ENCODE results near the gene TRIM25. TPM values are rescaled to one million over a fixed set of nuclear protein-coding genes. Genes with fewer than 3 reads are reported as not detected.
A peak's percentile ranks its signal among the peaks of the same experiment; 100 is the strongest.
"Not testable (repeated sequence)": the region's sequence is repeated elsewhere in the genome, so short reads cannot be mapped to it uniquely, and the experiment has no call there.

Gene TRIM25
- total RNA-seq, 1 donor from 2014 or later = 17.2 TPM

- H3K36me3 ChIP-seq = peaks cover 64% of the 10 kb centered on the region
- no peaks in the 10 kb centered on the region for H3K9me3 ChIP-seq (replicated peaks)
- peaks cover 5% of the 10 kb centered on the region for H3K4me1 ChIP-seq
- intact Hi-C loops (cut with micrococcal nuclease) = no loop called here
- no peak overlapping the region for H3K27ac ChIP-seq (replicated peaks)
- no peaks in the 10 kb centered on the region for H3K27me3 ChIP-seq (ENCODE audit: low read depth)
- H3K4me3 ChIP-seq = no peak overlapping the region
- no peak for TF ChIP-seq CTCF (IDR thresholded peaks at IDR 0.05; ENCODE audit: borderline replicate concordance)
- no peak for DNase-seq
These were observed 34.6 kb upstream of the TRIM25 start for GRCh38 chr17:56948491-56948890.

GRCh38 chr17:56947741-56948140, 33.9 kb upstream of the TRIM25 start:
- peaks cover 5% of the 10 kb centered on the region for H3K4me1 ChIP-seq
- no peak overlapping the region for H3K27ac ChIP-seq (replicated peaks)
- DNase-seq = no peak
- H3K27me3 ChIP-seq (ENCODE audit: low read depth) = no peaks in the 10 kb centered on the region
- H3K4me3 ChIP-seq = no peak overlapping the region
- H3K9me3 ChIP-seq (replicated peaks) = no peaks in the 10 kb centered on the region
- TF ChIP-seq CTCF (IDR thresholded peaks at IDR 0.05; ENCODE audit: borderline replicate concordance) = no peak
- peaks cover 71% of the 10 kb centered on the region for H3K36me3 ChIP-seq
- intact Hi-C loops (cut with micrococcal nuclease) = no loop called here

- no peak overlapping the region for H3K4me3 ChIP-seq
- intact Hi-C loops (cut with micrococcal nuclease) = no loop called here
- H3K27ac ChIP-seq (replicated peaks) = no peak overlapping the region
- H3K4me1 ChIP-seq = peaks cover 5% of the 10 kb centered on the region
- no peak for TF ChIP-seq CTCF (IDR thresholded peaks at IDR 0.05; ENCODE audit: borderline replicate concordance)
- H3K36me3 ChIP-seq = peaks cover 87% of the 10 kb centered on the region
- no peak for DNase-seq
- H3K27me3 ChIP-seq (ENCODE audit: low read depth) = no peaks in the 10 kb centered on the region
- no peaks in the 10 kb centered on the region for H3K9me3 ChIP-seq (replicated peaks)
These were observed 32.2 kb upstream of the TRIM25 start for GRCh38 chr17:56945938-56946505.

- H3K27me3 ChIP-seq (ENCODE audit: low read depth) = no peaks in the 10 kb centered on the region
- no peak overlapping the region for H3K27ac ChIP-seq (replicated peaks)
- no peak overlapping the region for H3K4me3 ChIP-seq
- no peak for DNase-seq
- peaks cover under 1% of the 10 kb centered on the region for H3K4me1 ChIP-seq
- TF ChIP-seq CTCF (IDR thresholded peaks at IDR 0.05; ENCODE audit: borderline replicate concordance) = no peak
- peaks cover 88% of the 10 kb centered on the region for H3K36me3 ChIP-seq
- no peaks in the 10 kb centered on the region for H3K9me3 ChIP-seq (replicated peaks)
- intact Hi-C loops (cut with micrococcal nuclease) = loop anchor here (5.0 kb wide), 1 partner anchor 121 kb away; no protein-coding TSS in a partner anchor
These were observed 29.8 kb upstream of the TRIM25 start for GRCh38 chr17:56943505-56944125.

GRCh38 chr17:56939869-56940484, 26.1 kb upstream of the TRIM25 start:
- no peak for DNase-seq
- H3K4me1 ChIP-seq = peaks cover 9% of the 10 kb centered on the region
- H3K36me3 ChIP-seq = peaks cover 89% of the 10 kb centered on the region
- intact Hi-C loops (cut with micrococcal nuclease) = loop anchor here (5.0 kb wide), 1 partner anchor 118 kb away; no protein-coding TSS in a partner anchor
- H3K27me3 ChIP-seq (ENCODE audit: low read depth) = no peaks in the 10 kb centered on the region
- TF ChIP-seq CTCF (IDR thresholded peaks at IDR 0.05; ENCODE audit: borderline replicate concordance) = peak; percentile 77
- no peaks in the 10 kb centered on the region for H3K9me3 ChIP-seq (replicated peaks)
- no peak overlapping the region for H3K4me3 ChIP-seq
- H3K27ac ChIP-seq (replicated peaks) = no peak overlapping the region

GRCh38 chr17:56938206-56938605, 24.4 kb upstream of the TRIM25 start:
- DNase-seq; H3K4me1 ChIP-seq; intact Hi-C loops (cut with micrococcal nuclease); H3K27me3 ChIP-seq (ENCODE audit: low read depth); H3K4me3 ChIP-seq; H3K9me3 ChIP-seq (replicated peaks): not testable (repeated sequence)
- peaks cover 86% of the 10 kb centered on the region for H3K36me3 ChIP-seq
- H3K27ac ChIP-seq (replicated peaks) = peak overlapping the region; percentile 69

Measured in left ventricle myocardium inferior (tissue), 1 donor.